SK-N-SH (cell line): ENCODE results near the gene GSK3B. TPM values are rescaled to one million over a fixed set of nuclear protein-coding genes. Genes with fewer than 3 reads are reported as not detected.

ENCODE experiments used
- CTCF ChIA-PET: fragments of 300-600, 350-600 bp; formaldehyde crosslinking; extraction: SDS; loops from one replicate; lab custom pipeline; 2021; lab: Yijun Ruan, JAX
- POLR2A ChIA-PET: fragments of 350-600 bp; sonication (Branson Sonifier 250); formaldehyde crosslinking; extraction: SDS; loops from one replicate; lab custom pipeline; 2020; ENCODE audit warnings: antibody characterized with exemption, inconsistent platforms; lab: Yijun Ruan, JAX
- DNase-seq: peaks from one replicate; pipeline ENCODE4 v3.0.0; 2012
- H2AFZ ChIP-seq: fragments of 200-600 bp; sonication (generic); 2 replicates; pipeline ENCODE4 v1.8.1; 2016; ENCODE audit warnings: antibody characterized with exemption, mild to moderate bottlenecking, low read depth
- H3F3A ChIP-seq: fragments of 200-600 bp; sonication (generic); replicated peaks from 2 replicates; pipeline ENCODE3; 2016; ENCODE audit warnings: antibody characterized with exemption, mild to moderate bottlenecking; ENCODE audit not compliant: insufficient read depth
- H3K27ac ChIP-seq, 2 experiments: fragments of 200-500 bp in 1 of 2; fragments of 200-600 bp in 1 of 2; sonication (Bioruptor generic) in 1 of 2; sonication (generic), shearing (Covaris generic) in 1 of 2; 2 replicates each; pipeline versions ENCODE4 v1.5.1 to v1.6.1; 2014 to 2016; ENCODE audit warnings: low read depth in 2 of 2, inconsistent platforms in 1 of 2, low read length in 1 of 2, mild to moderate bottlenecking in 1 of 2, mixed read lengths in 1 of 2
- H3K27me3 ChIP-seq: fragments of 200-600 bp; sonication (generic), shearing (Covaris generic); 2 replicates; pipeline ENCODE4 v1.6.1; 2016; ENCODE audit warnings: mixed run types; ENCODE audit not compliant: insufficient read depth
- H3K36me3 ChIP-seq, 2 experiments: fragments of 200-500 bp in 1 of 2; fragments of 200-600 bp in 1 of 2; sonication (Bioruptor generic) in 1 of 2; sonication (generic) in 1 of 2; replicated peaks in 1 of 2; 2 replicates each; pipeline versions ENCODE3 to v1.5.1; 2014 to 2016; ENCODE audit warnings: low read length in 1 of 2, mild to moderate bottlenecking in 1 of 2; ENCODE audit not compliant: insufficient read depth in 2 of 2, control insufficient read depth in 1 of 2
- H3K4me1 ChIP-seq, 2 experiments: fragments of 200-500 bp in 1 of 2; fragments of 200-600 bp in 1 of 2; sonication (Bioruptor generic) in 1 of 2; sonication (generic), shearing (Covaris generic) in 1 of 2; 2 replicates each; pipeline versions ENCODE4 v1.5.1 to v1.6.1; 2014 to 2016; ENCODE audit warnings: low read depth in 1 of 2, low read length in 1 of 2, mixed run types in 1 of 2; ENCODE audit not compliant: insufficient read depth in 2 of 2, control insufficient read depth in 1 of 2
- H3K4me2 ChIP-seq: fragments of 200-600 bp; sonication (generic), shearing (Covaris generic); 2 replicates; pipeline ENCODE4 v1.6.1; 2017; ENCODE audit warnings: mixed run types
- H3K4me3 ChIP-seq, 2 experiments: fragments of 200-500 bp in 1 of 2; fragments of 200-600 bp in 1 of 2; sonication (Bioruptor generic) in 1 of 2; sonication (generic), shearing (Covaris generic) in 1 of 2; 2 replicates each; pipeline versions ENCODE4 v1.5.1 to v1.8.1; 2014 to 2016; ENCODE audit warnings: low read depth in 2 of 2, inconsistent platforms in 1 of 2, low read length in 1 of 2, mild to moderate bottlenecking in 1 of 2, mixed read lengths in 1 of 2, moderate library complexity in 1 of 2
- H3K79me2 ChIP-seq: fragments of 200-600 bp; sonication (generic); 2 replicates; pipeline ENCODE4 v1.8.1; 2017; ENCODE audit warnings: mild to moderate bottlenecking; ENCODE audit not compliant: insufficient read depth
- H3K9ac ChIP-seq: fragments of 200-600 bp; sonication (generic); 2 replicates; pipeline ENCODE4 v1.6.1; 2017; ENCODE audit warnings: mixed run types
- H3K9me2 ChIP-seq: fragments of 200-600 bp; sonication (generic); 2 replicates; pipeline ENCODE4 v1.6.1; 2017; ENCODE audit warnings: mixed run types
- H3K9me3 ChIP-seq: fragments of 200-600 bp; sonication (generic); 2 replicates; pipeline ENCODE4 v1.6.1; 2017; ENCODE audit warnings: mixed run types, mild to moderate bottlenecking, moderate library complexity
- H4K20me1 ChIP-seq: fragments of 200-600 bp; sonication (generic); 2 replicates; pipeline ENCODE4 v1.6.1; 2017; ENCODE audit warnings: mild to moderate bottlenecking, mixed run types; ENCODE audit not compliant: insufficient read depth
- CHD2 ChIP-seq: fragments of 150-350 bp; IDR thresholded peaks from 2 replicates; pipeline ENCODE4 v1.6.1; 2018; ENCODE audit warnings: low read length; ENCODE audit not compliant: partially characterized antibody
- CTCF ChIP-seq: fragments of 200-600 bp; sonication (generic); IDR thresholded peaks from 2 replicates; pipeline ENCODE4 v1.6.1; 2017; ENCODE audit warnings: antibody characterized with exemption, mild to moderate bottlenecking, moderate library complexity
- ELF1 ChIP-seq: IDR thresholded peaks from 2 replicates; pipeline ENCODE4 v1.4.0; 2012
- EP300 ChIP-seq, 2 experiments: IDR thresholded peaks; 2 replicates each; pipeline versions ENCODE4 v1.4.0 to v1.6.1; 2012; ENCODE audit warnings: borderline replicate concordance in 1 of 2, low read depth in 1 of 2, low read length in 1 of 2
- EZH2phosphoT487 ChIP-seq: fragments of 200-600 bp; sonication (generic); IDR thresholded peaks from 2 replicates; pipeline ENCODE4 v1.6.1; 2017; ENCODE audit warnings: low read depth, mixed run types, mild to moderate bottlenecking, antibody characterized with exemption, moderate library complexity, borderline replicate concordance
- FOXJ3 ChIP-seq: sonication (generic); formaldehyde crosslinking; IDR thresholded peaks from 2 replicates; pipeline ENCODE4 v1.5.1; 2020; ENCODE audit warnings: mild to moderate bottlenecking, missing genetic modification reagents
- FOXM1 ChIP-seq: IDR thresholded peaks from 2 replicates; pipeline ENCODE4 v1.4.0; 2012; ENCODE audit warnings: low read depth, mild to moderate bottlenecking
- GABPA ChIP-seq: IDR thresholded peaks from 2 replicates; pipeline ENCODE4 v1.4.0; 2012; ENCODE audit warnings: low read depth, mild to moderate bottlenecking
- GATA2 ChIP-seq: sonication (generic); formaldehyde crosslinking; IDR thresholded peaks from 2 replicates; pipeline ENCODE4 v1.5.0; 2020; ENCODE audit warnings: mild to moderate bottlenecking, missing genetic modification reagents
- IRF3 ChIP-seq: fragments of 150-350 bp; IDR thresholded peaks from 2 replicates; pipeline ENCODE4 v1.6.1; 2016; ENCODE audit warnings: mild to moderate bottlenecking, low read depth, low read length
- JUND ChIP-seq: IDR thresholded peaks from 2 replicates; pipeline ENCODE4 v1.4.0; 2012
- MEF2A ChIP-seq: IDR thresholded peaks from 2 replicates; pipeline ENCODE4 v1.4.0; 2012; ENCODE audit warnings: low read depth, borderline replicate concordance
- NFIC ChIP-seq: IDR thresholded peaks from 2 replicates; pipeline ENCODE4 v1.4.0; 2012; ENCODE audit warnings: borderline replicate concordance
- POLR2AphosphoS5 ChIP-seq: IDR thresholded peaks from 2 replicates; pipeline ENCODE4 v1.6.1; 2012; ENCODE audit warnings: low read depth, low read length
- RAD21 ChIP-seq: IDR thresholded peaks from 2 replicates; pipeline ENCODE4 v1.6.1; 2012; ENCODE audit warnings: mild to moderate bottlenecking, low read length
- RFX5 ChIP-seq: IDR thresholded peaks from 2 replicates; pipeline ENCODE4 v1.6.1; 2012; ENCODE audit warnings: mild to moderate bottlenecking, improper control_type of control experiment, low read length
- SIN3A ChIP-seq: IDR thresholded peaks from 2 replicates; pipeline ENCODE4 v1.6.1; 2012; ENCODE audit warnings: low read depth, mild to moderate bottlenecking, low read length, moderate library complexity, borderline replicate concordance
- SMC3 ChIP-seq: IDR thresholded peaks from 2 replicates; pipeline ENCODE4 v1.6.1; 2012; ENCODE audit warnings: low read depth, low read length, improper control_type of control experiment
- TCF12 ChIP-seq: IDR thresholded peaks from 2 replicates; pipeline ENCODE4 v1.4.0; 2012
- TEAD4 ChIP-seq: IDR thresholded peaks from 2 replicates; pipeline ENCODE4 v1.4.0; 2012; ENCODE audit warnings: mild to moderate bottlenecking, borderline replicate concordance; ENCODE audit not compliant: insufficient read depth
- YY1 ChIP-seq: IDR thresholded peaks from 2 replicates; pipeline ENCODE4 v1.4.0; 2012; ENCODE audit warnings: low read depth, mild to moderate bottlenecking
- WGBS: methylation state at CpG from one replicate; pipeline ENCODE4 v1.1.6; 2017; ENCODE audit warnings: low lambda C conversion rate; 5-methylcytosine and 5-hydroxymethylcytosine counted together
- polyA plus RNA-seq, 3 experiments: library from polyadenylated mRNA; depleted of rRNA; stranded (reverse); fragments of >200 nt; gene quantifications; 2 replicates each; pipeline ENCODE4 v1.2.3, GENCODE V29; 2012
- TF ChIP-seq, protein P1 (sequence below): IDR thresholded peaks from 2 replicates; pipeline ENCODE4 v1.6.1; 2012; ENCODE audit warnings: mild to moderate bottlenecking, low read depth, low read length, moderate library complexity

Gene GSK3B
- polyA plus RNA-seq, 1 of the 3 experiments (the other 2 are of a cell fraction) = 15.9 TPM

DNA sequence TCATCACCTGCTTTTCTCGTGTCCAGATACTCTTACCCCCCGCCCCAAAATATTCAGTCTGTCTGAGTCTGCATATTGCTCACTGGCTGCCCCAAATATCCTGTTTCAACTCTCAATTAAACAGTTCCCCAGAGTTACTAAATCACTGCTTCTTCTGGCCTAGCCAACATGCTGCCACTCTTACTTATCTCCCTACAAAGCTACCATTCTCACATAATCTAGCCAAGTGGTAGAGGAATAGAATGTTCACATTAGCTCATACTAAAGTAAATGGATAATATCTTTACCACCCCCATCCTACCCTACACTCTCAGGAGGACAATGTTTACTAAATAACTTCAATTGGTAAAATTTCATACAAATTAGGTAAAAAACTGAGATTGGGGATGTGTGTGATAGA is 234.5 kb downstream of the GSK3B start:
- CTCF ChIA-PET = interaction anchor here (1.3 to 2.8 kb wide), 3 partner anchors 23 to 32 kb away, joined by 4 to 9 read pairs (median 5); no protein-coding TSS in a partner anchor

GRCh38 chr3:119858957-119859356 is 235.3 kb downstream of the GSK3B start:
- H2AFZ ChIP-seq = no peak overlapping the region
- H3K9me3 ChIP-seq = no peaks in the 10 kb centered on the region; the same call in 1 of the 2 replicates
- DNase-seq = no peak
- no peaks in the 10 kb centered on the region for H3K4me1 ChIP-seq
- no peaks in the 10 kb centered on the region for H4K20me1 ChIP-seq
- ChIA-PET POLR2A (no interaction called here), CTCF (interaction anchor here (2.2 to 2.8 kb wide), 2 partner anchors 29 to 33 kb away, joined by 5 to 9 read pairs; no protein-coding TSS in a partner anchor)
- no peak overlapping the region for H3K27ac ChIP-seq
- no peaks in the 10 kb centered on the region for H3K9me2 ChIP-seq
- H3K9ac ChIP-seq = no peak overlapping the region
- H3F3A ChIP-seq = peaks cover 3% of the 10 kb centered on the region
- 90% methylated on average over 2 of the region's 2 CpGs for WGBS
- H3K4me2 ChIP-seq = no peak overlapping the region
- H3K27me3 ChIP-seq = no peaks in the 10 kb centered on the region
- peaks cover 42 to 66% of the 10 kb centered on the region in 2 experiments for H3K36me3 ChIP-seq
- peaks cover 4% of the 10 kb centered on the region; the same call in 1 of the 2 replicates for H3K79me2 ChIP-seq
- H3K4me3 ChIP-seq = no peak overlapping the region
- TF ChIP-seq FOXM1 (no peak), MEF2A (no peak), YY1 (no peak), RFX5 (no peak), ELF1 (no peak), EZH2phosphoT487 (no peak), TCF12 (no peak), POLR2AphosphoS5 (no peak), CHD2 (no peak), FOXJ3 (CRISPR knock-in tag) (no peak), GABPA (no peak), RAD21 (no peak), EP300 (IDR thresholded peaks at IDR 0.05; ENCODE audit: borderline replicate concordance in 1 of 2, low read depth in 1 of 2, low read length in 1 of 2) (no peak), CTCF (no peak)

More for the DNA sequence above, 234.5 kb downstream of the GSK3B start:
- H3K4me3 ChIP-seq = no peak overlapping the region
- peaks cover 49 to 67% of the 10 kb centered on the region in 2 experiments for H3K36me3 ChIP-seq
- H3K27ac ChIP-seq = no peak overlapping the region
- no peak overlapping the region for H2AFZ ChIP-seq
- no peak overlapping the region for H3K4me2 ChIP-seq
- POLR2A ChIA-PET = no interaction called here
- 98% methylated on average over 2 of the region's 2 CpGs for WGBS
- no peak overlapping the region for H3K9ac ChIP-seq
- H3K79me2 ChIP-seq = peaks cover 4% of the 10 kb centered on the region; the same call in 1 of the 2 replicates
- no peaks in the 10 kb centered on the region; the same call in 1 of the 2 replicates for H3K9me3 ChIP-seq
- H4K20me1 ChIP-seq = no peaks in the 10 kb centered on the region
- H3K27me3 ChIP-seq = no peaks in the 10 kb centered on the region
- no peaks in the 10 kb centered on the region for H3K9me2 ChIP-seq
- TF ChIP-seq RAD21 (no peak), ELF1 (no peak), GATA2 (no peak), POLR2AphosphoS5 (no peak), YY1 (no peak), IRF3 (no peak), SIN3A (no peak), TEAD4 (no peak), NFIC (no peak), RFX5 (no peak), SMC3 (no peak), JUND (no peak)
- TF ChIP-seq, protein P1, sequence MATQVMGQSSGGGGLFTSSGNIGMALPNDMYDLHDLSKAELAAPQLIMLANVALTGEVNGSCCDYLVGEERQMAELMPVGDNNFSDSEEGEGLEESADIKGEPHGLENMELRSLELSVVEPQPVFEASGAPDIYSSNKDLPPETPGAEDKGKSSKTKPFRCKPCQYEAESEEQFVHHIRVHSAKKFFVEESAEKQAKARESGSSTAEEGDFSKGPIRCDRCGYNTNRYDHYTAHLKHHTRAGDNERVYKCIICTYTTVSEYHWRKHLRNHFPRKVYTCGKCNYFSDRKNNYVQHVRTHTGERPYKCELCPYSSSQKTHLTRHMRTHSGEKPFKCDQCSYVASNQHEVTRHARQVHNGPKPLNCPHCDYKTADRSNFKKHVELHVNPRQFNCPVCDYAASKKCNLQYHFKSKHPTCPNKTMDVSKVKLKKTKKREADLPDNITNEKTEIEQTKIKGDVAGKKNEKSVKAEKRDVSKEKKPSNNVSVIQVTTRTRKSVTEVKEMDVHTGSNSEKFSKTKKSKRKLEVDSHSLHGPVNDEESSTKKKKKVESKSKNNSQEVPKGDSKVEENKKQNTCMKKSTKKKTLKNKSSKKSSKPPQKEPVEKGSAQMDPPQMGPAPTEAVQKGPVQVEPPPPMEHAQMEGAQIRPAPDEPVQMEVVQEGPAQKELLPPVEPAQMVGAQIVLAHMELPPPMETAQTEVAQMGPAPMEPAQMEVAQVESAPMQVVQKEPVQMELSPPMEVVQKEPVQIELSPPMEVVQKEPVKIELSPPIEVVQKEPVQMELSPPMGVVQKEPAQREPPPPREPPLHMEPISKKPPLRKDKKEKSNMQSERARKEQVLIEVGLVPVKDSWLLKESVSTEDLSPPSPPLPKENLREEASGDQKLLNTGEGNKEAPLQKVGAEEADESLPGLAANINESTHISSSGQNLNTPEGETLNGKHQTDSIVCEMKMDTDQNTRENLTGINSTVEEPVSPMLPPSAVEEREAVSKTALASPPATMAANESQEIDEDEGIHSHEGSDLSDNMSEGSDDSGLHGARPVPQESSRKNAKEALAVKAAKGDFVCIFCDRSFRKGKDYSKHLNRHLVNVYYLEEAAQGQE = no peak
- DNase-seq = no peak
- peaks cover 3% of the 10 kb centered on the region for H3F3A ChIP-seq
- no peaks in the 10 kb centered on the region for H3K4me1 ChIP-seq
